IPS-18a (cell line): Measurements from ENCODE around the gene PEX11G.
"Not testable (repeated sequence)": the region's sequence is repeated elsewhere in the genome, so short reads cannot be mapped to it uniquely, and the experiment has no call there.

Source experiments
- H3K27ac ChIP-seq: one replicate; pipeline ENCODE4 v1.5.1; 2013; ENCODE audit warnings: low read length
- H3K27me3 ChIP-seq: one replicate; pipeline ENCODE4 v1.6.1; 2013; ENCODE audit warnings: mild to moderate bottlenecking, low read length; ENCODE audit not compliant: control insufficient read depth, insufficient read depth
- H3K36me3 ChIP-seq: one replicate; pipeline ENCODE4 v1.6.1; 2013; ENCODE audit warnings: low read depth, low read length; ENCODE audit not compliant: control insufficient read depth
- H3K4me1 ChIP-seq: one replicate; pipeline ENCODE4 v1.6.1; 2013; ENCODE audit warnings: low read depth, low read length; ENCODE audit not compliant: control insufficient read depth
- H3K4me3 ChIP-seq: one replicate; pipeline ENCODE4 v1.5.1; 2013; ENCODE audit warnings: low read length
- H3K9ac ChIP-seq: one replicate; pipeline ENCODE4 v1.6.1; 2013; ENCODE audit warnings: mild to moderate bottlenecking, low read length, moderate library complexity
- H3K9me3 ChIP-seq: one replicate; pipeline ENCODE4 v1.6.1; 2013; ENCODE audit warnings: low read depth, low read length; ENCODE audit not compliant: control insufficient read depth

The PEX11G gene

GRCh38 chr19:7455600-7456296, 33.1 kb downstream of the PEX11G start:
- Histone ChIP-seq H3K4me1 (no peaks in the 10 kb centered on the region), H3K9ac (no peak overlapping the region), H3K9me3 (peaks cover under 1% of the 10 kb centered on the region), H3K27ac (no peak overlapping the region), H3K27me3 (no peaks in the 10 kb centered on the region), H3K36me3 (peaks cover 23% of the 10 kb centered on the region), H3K4me3 (no peak overlapping the region)

GRCh38 chr19:7454998-7455397, 33.8 kb downstream of the PEX11G start:
- Histone ChIP-seq H3K4me1 (no peaks in the 10 kb centered on the region), H3K27ac (no peak overlapping the region), H3K36me3 (peaks cover 23% of the 10 kb centered on the region), H3K9me3 (peaks cover 5% of the 10 kb centered on the region), H3K27me3 (no peaks in the 10 kb centered on the region), H3K9ac (no peak overlapping the region), H3K4me3 (no peak overlapping the region)

DNA sequence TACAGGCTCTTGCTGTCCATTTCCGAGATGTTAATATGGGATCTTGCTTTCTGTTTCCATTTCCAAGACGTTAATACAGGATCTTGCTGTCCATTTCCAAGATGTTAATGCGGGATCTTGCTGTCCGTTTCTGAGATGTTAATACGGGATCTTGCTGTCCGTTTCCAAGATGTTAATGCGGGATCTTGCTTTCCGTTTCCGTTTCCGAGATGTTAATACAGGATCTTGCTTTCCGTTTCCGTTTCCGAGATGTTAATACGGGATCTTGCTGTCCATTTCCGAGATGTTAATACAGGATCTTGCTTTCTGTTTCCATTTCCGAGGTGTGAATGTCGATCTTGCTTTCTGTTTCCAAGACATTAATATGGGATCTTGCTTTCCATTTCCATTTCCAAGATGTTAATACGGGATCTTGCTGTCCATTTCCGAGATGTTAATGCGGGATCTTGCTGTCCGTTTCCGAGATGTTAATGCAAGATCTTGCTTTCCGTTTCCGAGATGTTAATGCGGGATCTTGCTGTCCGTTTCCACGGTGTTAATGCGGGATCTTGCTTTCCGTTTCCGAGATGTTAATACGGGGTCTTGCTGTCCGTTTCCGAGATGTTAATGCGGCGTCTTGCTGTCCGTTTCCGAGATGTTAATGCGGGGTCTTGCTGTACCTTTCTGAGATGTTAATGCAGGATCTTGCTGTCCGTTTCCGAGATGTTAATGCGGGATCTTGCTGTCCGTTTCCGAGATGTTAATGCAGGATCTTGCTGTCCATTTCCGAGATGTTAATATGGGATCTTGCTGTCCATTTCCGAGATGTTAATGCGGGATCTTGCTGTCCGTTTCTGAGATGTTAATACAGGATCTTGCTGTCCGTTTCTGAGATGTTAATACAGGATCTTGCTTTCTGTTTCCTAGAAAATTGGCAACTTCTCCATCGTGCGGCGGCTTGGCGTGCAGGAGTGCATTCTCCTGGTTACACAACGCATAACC, 38.3 kb downstream of the PEX11G start:
- Histone ChIP-seq H3K9ac (no peak overlapping the region), H3K4me1 (no peaks in the 10 kb centered on the region), H3K4me3 (no peak overlapping the region), H3K27me3 (no peaks in the 10 kb centered on the region), H3K36me3 (peaks cover 24% of the 10 kb centered on the region), H3K27ac (no peak overlapping the region), H3K9me3 (peaks cover 5% of the 10 kb centered on the region)

DNA sequence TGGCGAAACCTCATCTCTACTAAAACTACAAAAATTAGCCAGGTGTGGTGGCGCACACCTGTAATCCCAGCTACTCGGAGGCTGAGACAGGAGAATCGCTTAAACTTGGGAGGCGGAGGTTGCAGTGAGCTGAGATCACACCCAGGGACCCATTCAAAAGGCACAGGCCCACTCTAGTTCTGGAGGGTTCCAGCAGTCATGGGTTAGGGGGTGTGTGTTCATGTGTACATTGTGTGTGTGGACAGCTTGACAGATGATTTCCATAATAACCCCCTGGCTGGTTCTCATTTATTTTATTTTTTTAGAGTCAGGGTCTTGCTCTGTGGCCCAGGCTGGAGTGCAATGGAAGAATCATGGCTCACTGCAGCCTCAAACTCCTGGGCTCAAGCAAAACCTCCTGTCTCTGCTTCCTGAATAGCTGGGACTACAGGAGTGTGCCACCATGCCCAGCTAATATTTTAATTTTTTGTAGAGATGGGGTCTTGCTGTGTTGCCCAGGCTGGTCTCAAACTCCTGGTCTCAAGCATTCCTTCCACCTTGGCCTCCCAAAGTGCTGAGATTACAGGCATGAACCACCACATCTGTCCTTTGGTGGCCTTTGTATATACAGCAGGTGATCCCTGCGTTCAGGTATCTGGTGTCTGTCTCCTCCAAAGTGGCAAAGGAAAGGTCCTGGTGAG, 39.3 kb downstream of the PEX11G start:
- not testable (repeated sequence) for H3K9me3 ChIP-seq, H3K27ac ChIP-seq, H3K4me1 ChIP-seq, H3K4me3 ChIP-seq, H3K27me3 ChIP-seq, H3K9ac ChIP-seq
- peaks cover 30% of the 10 kb centered on the region for H3K36me3 ChIP-seq

DNA sequence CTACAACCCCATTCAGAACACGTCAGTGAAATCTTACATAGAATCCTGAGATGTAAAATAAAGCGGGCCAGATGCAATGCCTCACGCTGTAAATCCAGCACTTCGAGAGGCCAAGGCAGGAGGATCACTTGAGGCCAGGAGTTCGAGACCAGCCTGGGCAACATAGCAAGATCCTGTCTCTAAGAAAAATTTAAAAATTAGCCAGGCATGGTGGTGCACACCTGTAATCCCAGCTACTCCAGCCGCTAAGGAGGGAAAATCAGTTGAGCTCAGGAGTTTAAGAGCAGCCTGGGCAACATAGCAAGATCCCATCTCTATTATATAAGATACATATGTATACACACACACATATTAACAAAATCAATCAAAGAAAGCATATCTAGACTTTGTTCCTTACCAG, 41.2 kb downstream of the PEX11G start:
- H3K4me3 ChIP-seq, result no peak overlapping the region
- no peaks in the 10 kb centered on the region for H3K27me3 ChIP-seq
- H3K9ac ChIP-seq, result no peak overlapping the region
- H3K4me1 ChIP-seq, result no peaks in the 10 kb centered on the region
- peaks cover 5% of the 10 kb centered on the region for H3K9me3 ChIP-seq
- no peak overlapping the region for H3K27ac ChIP-seq
- peaks cover 22% of the 10 kb centered on the region for H3K36me3 ChIP-seq

DNA sequence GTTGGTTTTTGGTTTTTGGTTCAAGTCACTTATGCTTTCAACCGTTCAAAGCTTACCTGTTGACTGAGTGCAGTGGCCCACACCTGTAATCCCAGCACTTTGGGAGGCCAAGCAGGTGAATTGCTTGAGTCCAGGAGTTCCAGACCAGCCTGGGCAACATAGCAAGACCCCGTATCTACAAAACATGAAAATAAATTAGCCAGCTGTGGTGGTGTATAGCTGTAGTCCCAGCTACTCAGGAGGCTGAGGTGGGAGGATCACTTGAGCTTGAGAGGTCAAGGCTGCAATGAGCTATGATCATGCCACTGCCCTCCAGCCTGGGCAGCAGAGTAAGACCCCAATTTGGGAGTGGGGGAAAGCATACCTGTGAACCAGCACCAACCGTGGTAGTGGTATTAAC, 43.7 kb downstream of the PEX11G start:
- H3K9ac ChIP-seq, result no peak overlapping the region
- no peaks in the 10 kb centered on the region for H3K27me3 ChIP-seq
- H3K36me3 ChIP-seq, result peaks cover 41% of the 10 kb centered on the region
- no peaks in the 10 kb centered on the region for H3K4me1 ChIP-seq
- no peaks in the 10 kb centered on the region for H3K9me3 ChIP-seq
- H3K4me3 ChIP-seq, result no peak overlapping the region
- no peak overlapping the region for H3K27ac ChIP-seq

DNA sequence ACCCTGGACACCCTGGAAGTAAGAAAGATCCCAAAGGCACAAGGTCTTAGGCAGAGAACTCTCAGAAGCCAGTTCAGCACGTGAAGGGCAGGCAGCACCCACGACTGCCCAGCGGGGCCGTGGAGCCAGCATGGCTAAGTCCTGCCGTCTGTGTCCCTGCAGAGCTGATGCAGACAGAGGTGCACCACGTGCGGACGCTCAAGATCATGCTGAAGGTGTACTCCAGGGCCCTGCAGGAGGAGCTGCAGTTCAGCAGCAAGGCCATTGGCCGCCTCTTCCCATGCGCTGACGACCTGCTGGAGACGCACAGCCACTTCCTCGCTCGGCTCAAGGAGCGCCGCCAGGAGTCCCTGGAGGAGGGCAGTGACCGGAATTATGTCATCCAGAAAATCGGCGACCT, 44.8 kb downstream of the PEX11G start:
- no peaks in the 10 kb centered on the region for H3K9me3 ChIP-seq
- no peaks in the 10 kb centered on the region for H3K4me1 ChIP-seq
- no peak overlapping the region for H3K4me3 ChIP-seq
- H3K27ac ChIP-seq, result no peak overlapping the region
- H3K36me3 ChIP-seq, result peaks cover 40% of the 10 kb centered on the region
- H3K9ac ChIP-seq, result no peak overlapping the region
- H3K27me3 ChIP-seq, result no peaks in the 10 kb centered on the region

- Histone ChIP-seq H3K4me3 (no peak overlapping the region), H3K4me1 (no peaks in the 10 kb centered on the region), H3K27me3 (no peaks in the 10 kb centered on the region), H3K36me3 (peaks cover 33% of the 10 kb centered on the region), H3K9ac (no peak overlapping the region), H3K27ac (no peak overlapping the region), H3K9me3 (no peaks in the 10 kb centered on the region)
Observed at GRCh38 chr19:7442423-7442822, 46.4 kb downstream of the PEX11G start.

DNA sequence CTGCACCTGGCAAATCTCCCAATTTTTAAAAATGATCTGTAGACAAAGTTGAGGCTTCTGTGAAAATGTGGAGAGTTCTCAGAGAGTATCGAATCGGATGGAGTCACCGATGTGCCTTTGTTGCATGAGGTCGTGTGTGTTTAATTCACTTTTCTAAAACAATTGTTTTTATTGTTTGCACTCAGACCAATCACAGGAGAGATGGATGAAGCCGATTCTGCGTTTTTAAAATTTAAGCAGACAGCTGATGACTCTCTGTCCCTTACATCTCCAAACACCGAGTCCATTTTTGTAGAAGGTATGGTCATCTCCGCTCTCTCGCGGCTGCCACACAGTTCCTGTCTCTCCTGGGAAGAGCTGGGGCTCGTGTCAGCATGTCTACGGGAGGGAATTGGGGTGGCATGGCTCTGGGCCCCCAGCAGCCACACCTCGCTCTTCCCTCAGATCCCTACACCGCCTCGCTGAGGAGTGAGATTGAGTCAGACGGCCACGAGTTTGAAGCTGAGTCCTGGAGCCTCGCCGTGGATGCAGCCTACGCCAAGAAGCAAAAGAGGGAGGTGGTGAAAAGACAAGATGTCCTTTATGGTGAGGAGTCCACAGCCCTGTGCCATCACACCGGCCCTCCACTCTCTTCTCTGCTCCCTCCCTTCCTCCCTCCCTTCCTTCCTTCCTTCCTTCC, 47.2 kb downstream of the PEX11G start:
- H3K9me3 ChIP-seq, result no peaks in the 10 kb centered on the region
- H3K4me3 ChIP-seq, result no peak overlapping the region
- H3K4me1 ChIP-seq, result no peaks in the 10 kb centered on the region
- H3K36me3 ChIP-seq, result peaks cover 32% of the 10 kb centered on the region
- no peak overlapping the region for H3K9ac ChIP-seq
- no peaks in the 10 kb centered on the region for H3K27me3 ChIP-seq
- H3K27ac ChIP-seq, result no peak overlapping the region

DNA sequence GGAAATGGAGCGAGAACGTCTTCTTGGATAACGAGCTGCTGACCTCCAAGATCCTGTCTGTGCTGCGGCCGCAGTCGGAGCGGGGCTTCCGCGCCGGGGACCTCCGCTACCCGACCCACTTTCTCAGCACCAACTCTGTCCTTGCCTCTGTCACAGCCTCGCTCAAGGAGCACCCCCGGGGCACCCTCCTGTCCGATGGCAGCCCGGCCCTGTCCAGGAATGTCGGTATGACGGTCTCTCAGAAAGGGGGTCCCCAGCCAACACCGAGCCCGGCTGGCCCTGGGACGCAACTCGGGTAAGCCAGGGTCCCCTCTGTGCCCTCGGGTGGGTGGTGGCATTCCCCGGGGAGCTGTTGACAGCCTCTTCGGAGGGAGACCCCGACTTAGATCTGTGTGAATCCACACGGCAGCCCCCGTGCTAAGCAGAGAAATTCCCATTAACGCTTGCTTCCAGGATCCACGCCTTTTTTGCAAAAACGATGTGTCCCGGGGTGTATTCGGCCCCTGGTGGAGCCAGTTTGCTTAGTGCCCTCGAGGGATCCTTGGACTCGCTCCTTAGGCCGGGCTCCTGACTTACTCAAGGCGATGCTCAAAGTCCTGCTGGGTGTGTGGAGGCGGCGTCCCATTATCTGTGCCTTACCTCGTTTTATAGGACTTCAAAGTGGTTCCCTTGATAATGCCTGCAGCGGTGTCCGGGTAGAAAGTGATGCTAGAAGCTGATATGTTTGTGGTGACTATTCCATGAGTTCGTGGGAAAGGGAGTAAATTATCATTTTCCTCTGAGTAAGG, 48.5 kb downstream of the PEX11G start:
- Histone ChIP-seq H3K36me3 (peaks cover 30% of the 10 kb centered on the region), H3K27me3 (no peaks in the 10 kb centered on the region), H3K9me3 (no peaks in the 10 kb centered on the region), H3K4me3 (no peak overlapping the region), H3K9ac (no peak overlapping the region), H3K27ac (no peak overlapping the region), H3K4me1 (no peaks in the 10 kb centered on the region)
